ENCODE results near the gene ISG20. TPM values are rescaled to one million over a fixed set of nuclear protein-coding genes. Genes with fewer than 3 reads are reported as not detected.

The ISG20 gene
- total RNA-seq, 2 experiments from 2014 or later, result 24.9 to 28.9 TPM

DNA sequence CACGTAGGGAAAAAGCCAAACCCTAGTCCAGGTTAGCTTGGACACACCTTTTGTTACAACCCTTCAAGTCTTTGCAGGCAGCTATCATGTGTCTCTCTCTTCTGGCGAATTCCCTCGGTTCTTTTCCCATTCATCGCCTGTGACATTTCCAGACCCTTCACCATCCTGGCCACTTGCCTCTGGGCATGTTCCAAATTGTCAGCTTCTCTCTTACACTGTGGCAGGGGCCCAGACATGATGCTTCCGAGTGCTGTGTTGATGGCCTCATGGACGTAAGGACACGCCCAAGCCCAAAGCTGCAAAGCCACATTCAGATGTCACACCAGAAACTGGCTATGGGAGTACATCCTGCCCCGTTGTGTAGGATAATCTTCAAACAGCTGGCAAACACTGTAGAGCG is 58.5 kb downstream of the ISG20 start:
- ChIA-PET CTCF (interaction anchor here (1.2 to 1.7 kb wide), 2 partner anchors 13 to 39 kb away, joined by 3 read pairs; no protein-coding TSS in a partner anchor), POLR2A (no interaction called here)

DNA sequence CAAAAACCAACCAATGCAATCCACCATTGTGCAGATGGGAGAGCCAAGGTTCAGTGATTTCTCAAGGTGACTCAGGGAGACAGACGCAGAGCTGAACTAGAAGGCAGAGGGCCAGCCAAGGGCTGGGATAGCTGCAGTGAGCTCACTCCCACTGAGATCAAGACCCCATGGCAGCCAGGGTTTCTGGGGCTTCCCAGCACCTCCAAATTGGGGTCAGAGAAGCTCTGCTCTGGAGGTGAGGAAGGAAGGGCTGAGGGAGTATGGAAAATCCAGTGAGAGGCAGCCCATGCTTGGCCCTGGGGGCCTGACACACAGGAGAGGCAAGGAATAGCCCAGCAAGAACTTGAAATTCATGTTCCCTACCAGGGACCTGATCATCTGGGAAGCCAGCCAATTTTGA is 61.0 kb downstream of the ISG20 start:
- POLR2A ChIA-PET, result no interaction called here
- CTCF ChIA-PET, result no interaction called here

DNA sequence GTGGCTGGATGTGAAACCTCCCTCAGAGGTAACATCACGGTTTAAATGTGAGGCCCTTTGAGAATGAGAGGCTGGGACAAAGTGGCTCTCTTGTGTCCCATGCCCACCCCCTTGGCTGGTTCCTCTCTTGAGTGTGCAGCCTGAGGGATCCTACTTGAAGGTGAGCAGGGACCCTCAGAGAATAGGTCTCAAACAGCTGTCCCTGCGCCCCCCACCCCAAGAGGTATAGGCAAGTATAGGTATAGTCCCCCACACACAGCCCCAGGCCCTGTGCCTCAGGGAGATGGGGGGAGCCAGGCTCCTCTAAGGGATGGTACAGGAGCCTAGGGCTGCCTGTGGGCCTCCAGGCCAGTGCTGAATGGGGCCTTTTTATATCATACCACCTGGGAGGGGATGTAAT is 61.9 kb downstream of the ISG20 start:
- CTCF ChIA-PET, result interaction anchor here (2.4 kb wide), 1 partner anchor 76 kb away, joined by 8 read pairs; no protein-coding TSS in a partner anchor
- POLR2A ChIA-PET, result no interaction called here

DNA sequence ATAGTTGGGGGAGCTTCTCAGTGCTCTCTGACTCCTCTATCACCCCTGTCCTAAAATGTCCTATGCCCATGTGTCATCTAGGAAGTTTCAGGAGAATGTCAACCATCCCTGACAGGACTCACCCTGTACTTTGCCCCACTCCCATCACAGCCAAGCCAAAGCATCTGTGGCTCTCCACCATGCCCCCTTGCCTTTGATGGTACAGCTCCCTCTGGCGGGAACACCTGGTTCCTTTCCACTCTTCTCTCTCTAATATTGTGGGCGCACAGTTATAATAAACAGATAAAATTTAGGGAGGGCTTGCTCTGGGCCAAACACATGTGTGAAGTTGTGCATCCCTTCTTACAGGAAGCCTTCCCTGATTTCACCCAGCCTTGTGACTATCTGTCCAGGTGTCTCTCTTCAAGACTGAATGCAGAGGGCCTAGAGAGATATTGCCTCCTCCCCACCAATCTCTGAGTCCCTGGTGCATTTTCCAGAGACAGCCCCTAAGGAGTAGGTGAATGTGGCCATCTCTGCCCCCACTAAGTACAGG is 62.8 kb downstream of the ISG20 start:
- ChIA-PET CTCF (interaction anchor here (2.4 kb wide), 1 partner anchor 77 kb away, joined by 8 read pairs; no protein-coding TSS in a partner anchor), POLR2A (interaction anchor here (0.5 kb wide), 1 partner anchor 192 kb away, joined by 3 read pairs; no protein-coding TSS in a partner anchor)

DNA sequence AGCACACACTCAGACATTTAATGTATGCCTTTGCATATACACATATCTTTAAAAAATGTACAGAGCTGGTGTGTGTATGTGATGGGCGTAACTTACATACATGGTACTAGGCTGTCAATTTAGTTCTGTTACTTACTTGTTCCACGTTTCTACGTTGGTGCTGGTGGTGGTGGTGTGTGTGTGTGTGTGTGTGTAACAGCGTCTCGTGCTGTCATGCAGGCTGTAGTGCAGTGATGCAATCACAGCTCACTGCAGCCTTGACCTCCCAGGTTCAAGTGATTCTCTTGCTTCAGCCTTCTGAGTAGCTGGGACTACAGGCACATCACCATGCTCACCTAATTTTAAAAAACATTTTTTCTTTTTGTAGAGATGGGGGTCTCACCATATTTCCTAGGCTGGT is 64.2 kb downstream of the ISG20 start:
- POLR2A ChIA-PET, result no interaction called here
- CTCF ChIA-PET, result interaction anchor here (2.4 kb wide), 1 partner anchor 78 kb away, joined by 8 read pairs; no protein-coding TSS in a partner anchor

DNA sequence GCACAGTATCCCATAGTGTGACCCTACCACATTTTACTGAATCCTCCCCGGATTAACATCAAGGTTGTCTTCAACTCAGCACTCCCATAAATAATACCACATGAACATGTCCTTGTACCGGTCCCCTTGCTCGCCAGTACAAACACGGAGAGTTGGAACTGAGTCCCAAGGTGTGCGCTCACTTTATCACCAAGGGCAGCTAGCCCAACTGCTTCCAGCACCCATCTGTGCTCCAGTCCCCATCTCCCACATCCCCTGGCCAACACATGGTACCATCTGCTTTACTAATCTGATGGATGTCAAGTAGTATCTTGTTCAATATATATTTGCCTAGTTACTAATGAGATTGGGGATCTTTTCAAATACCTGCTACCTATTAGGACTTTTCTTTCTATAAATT is 64.7 kb downstream of the ISG20 start:
- ChIA-PET POLR2A (no interaction called here), CTCF (no interaction called here)

DNA sequence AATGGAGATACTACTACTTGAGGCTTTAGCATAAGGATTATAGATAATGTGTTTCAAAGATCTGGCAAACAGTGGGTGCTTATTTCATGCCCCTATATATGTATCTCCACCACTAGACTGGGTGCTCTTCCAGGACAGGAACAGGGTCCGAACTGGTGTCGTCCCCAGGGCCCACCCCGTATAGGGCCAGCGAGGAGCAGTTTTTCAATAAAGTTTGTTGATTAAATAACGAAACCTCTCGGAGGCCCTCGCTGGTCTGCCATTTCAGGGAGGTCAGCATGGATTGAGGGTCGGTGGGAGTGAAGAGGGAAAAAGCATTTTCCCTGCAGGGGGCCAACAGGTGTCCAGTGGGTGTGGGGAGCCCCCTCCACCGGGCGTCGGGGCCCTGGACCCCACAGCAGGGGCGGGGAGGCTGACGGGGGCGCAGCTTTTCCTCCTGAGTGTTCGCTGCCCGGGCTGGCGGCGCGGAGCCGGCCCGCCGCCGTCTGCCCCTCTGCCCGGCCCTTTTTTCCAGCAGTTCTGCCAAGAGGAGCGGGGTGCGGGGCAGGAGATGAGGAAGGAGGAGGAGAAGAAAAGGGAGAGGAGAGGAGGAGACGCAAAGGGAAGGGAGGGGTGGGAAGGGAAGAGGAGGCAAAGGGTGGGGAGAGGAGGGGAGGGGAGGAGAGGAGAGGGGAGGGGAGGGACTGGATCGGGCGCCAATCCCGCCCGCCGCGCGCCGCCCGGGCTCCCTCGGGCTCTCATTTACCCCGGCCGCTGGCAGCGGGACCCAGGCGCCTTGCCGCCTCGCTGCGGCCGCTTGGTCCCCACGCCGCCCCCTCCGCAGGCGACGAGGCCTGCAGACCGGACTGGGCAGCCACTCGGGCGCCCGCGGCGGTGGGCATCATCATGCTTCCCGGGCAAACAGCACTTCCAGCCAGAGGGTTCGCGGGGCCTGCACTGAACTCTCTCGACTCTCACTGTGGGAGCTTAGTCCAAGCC is 66.3 kb downstream of the ISG20 start:
- POLR2A ChIA-PET, result interaction anchor here (0.6 kb wide), 1 partner anchor 870 kb away, joined by 3 read pairs; the partner anchor contains the start of gene TICRR
- CTCF ChIA-PET, result no interaction called here

DNA sequence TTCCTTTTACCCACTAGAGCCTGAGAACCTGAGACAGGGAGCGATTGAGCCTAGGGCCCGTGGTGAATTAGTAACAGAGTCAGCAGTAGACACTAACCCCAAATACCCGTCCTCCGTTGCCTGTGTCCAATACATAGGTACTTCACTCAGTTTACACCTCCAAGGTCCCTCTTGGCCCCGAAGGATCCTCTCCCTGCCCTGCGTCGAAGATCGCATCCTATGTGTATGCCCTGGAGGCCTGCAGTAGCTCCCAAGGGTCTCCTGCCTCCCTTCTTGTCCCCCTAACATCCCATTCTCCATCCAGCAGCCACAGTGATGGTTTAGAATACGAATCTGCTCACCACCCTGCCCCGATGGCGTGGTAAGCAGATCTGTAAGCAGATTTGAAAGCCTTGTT is 67.0 kb downstream of the ISG20 start:
- CTCF ChIA-PET, result no interaction called here

More for the DNA sequence above, 67.0 kb downstream of the ISG20 start:
- POLR2A ChIA-PET, result no interaction called here

Other genes starting within 250 kb of the ISG20 start
- 10 to 100 TPM; 46.9 to 48.5 TPM for gene MRPL46, start 171.6 kb upstream of the ISG20 start, total RNA-seq
- 10 to 100 TPM; 76.7 to 78.1 TPM for gene MRPS11, start 171.3 kb upstream of the ISG20 start, total RNA-seq
- gene DET1, start 92.3 kb upstream of the ISG20 start, total RNA-seq, result 1 to 10 TPM; 1.2 to 1.6 TPM
- 10 to 100 TPM; 92.9 to 94.3 TPM for gene AEN, start 17.7 kb upstream of the ISG20 start, total RNA-seq
- not detected for gene ACAN, start 164.4 kb downstream of the ISG20 start, total RNA-seq

All from activated CD8-positive, alpha-beta memory T cell treated with anti-CD3 and anti-CD28 coated beads for 36 hours (primary cell).